ENCODE measurements around the gene PMS2. TPM values are rescaled to one million over a fixed set of nuclear protein-coding genes. Genes with fewer than 3 reads are reported as not detected.

Gene PMS2
- total RNA-seq, 1 experiment from 2014 or later, result 17.1 TPM

DNA sequence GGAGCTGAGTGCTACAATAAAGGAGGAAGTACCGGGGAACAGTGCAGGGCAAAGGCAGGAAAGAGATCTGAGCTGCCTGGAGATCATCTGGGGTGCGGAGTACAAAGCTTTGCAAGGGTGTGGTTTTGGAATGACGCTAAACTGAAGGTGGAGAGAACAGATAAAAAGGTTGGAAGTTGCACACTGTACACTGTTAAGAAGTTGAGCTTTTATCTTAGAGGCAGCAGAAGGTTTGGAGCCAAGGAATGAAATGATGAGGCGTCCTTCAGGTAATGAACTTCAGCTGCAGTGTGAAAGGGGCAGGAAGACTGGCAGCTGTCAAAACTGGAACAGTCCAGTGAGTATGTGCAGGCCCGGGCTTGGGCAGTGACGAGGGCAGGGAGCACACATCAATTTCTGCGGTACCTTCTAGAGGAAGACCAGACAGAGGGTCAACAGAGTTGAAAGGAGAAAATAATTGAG, 15.2 kb upstream of the PMS2 start:
- H3K9me3 Mint-ChIP-seq, result no peaks in the 10 kb centered on the region
- Histone ChIP-seq H3K27ac (ENCODE audit: insufficient read length, low read depth, low read length) (no peak overlapping the region), H3T11ph (ENCODE audit: low read length) (no peak overlapping the region), H3K56ac (ENCODE audit: insufficient read length, low read depth, low read length) (no peak overlapping the region), H3K23me2 (ENCODE audit: insufficient read length, low read depth, low read length, poor library complexity, severe bottlenecking) (no peaks in the 10 kb centered on the region), H4K5ac (ENCODE audit: insufficient read length, low read depth, low read length) (no peak overlapping the region), H3K4ac (ENCODE audit: low read depth, low read length) (no peak overlapping the region), H3K79me2 (ENCODE audit: insufficient read depth, low read length) (no peaks in the 10 kb centered on the region), H3K9me3 (ENCODE audit: control insufficient read depth, low read depth, low read length) (no peaks in the 10 kb centered on the region), H2BK20ac (ENCODE audit: low read depth, low read length, poor library complexity, severe bottlenecking) (no peak overlapping the region), H2AK5ac (ENCODE audit: insufficient read length, low read length) (no peak overlapping the region), H4K8ac (replicated peaks; ENCODE audit: insufficient read length, low read depth, low read length) (no peak overlapping the region), H4K91ac (ENCODE audit: insufficient read length, low read depth, low read length) (no peak overlapping the region), H2AFZ (ENCODE audit: low read length) (no peak overlapping the region), H3K9ac (ENCODE audit: extremely low read depth, insufficient read length, low read length) (no peak overlapping the region), H3K4me2 (ENCODE audit: insufficient read depth, insufficient read length, low read length) (no peak overlapping the region), H3K14ac (ENCODE audit: insufficient read depth, low read length) (no peak overlapping the region), H2BK12ac (ENCODE audit: insufficient read length, low read depth, low read length) (no peak overlapping the region), H2BK120ac (ENCODE audit: low read depth, low read length, poor library complexity, severe bottlenecking) (no peak overlapping the region), H3K4me1 (ENCODE audit: insufficient read depth, low read length) (no peaks in the 10 kb centered on the region), H4K20me1 (ENCODE audit: control insufficient read depth, insufficient read depth, insufficient read length) (no peaks in the 10 kb centered on the region), H2BK5ac (ENCODE audit: insufficient read length, low read length) (no peak overlapping the region), H3K18ac (ENCODE audit: insufficient read length, low read depth, low read length) (no peak overlapping the region), H3K23ac (ENCODE audit: insufficient read length, low read depth, low read length) (no peak overlapping the region), H3K79me1 (ENCODE audit: insufficient read depth, low read depth, low read length, poor library complexity, severe bottlenecking) (no peaks in the 10 kb centered on the region), H2BK15ac (ENCODE audit: low read depth, low read length) (no peak overlapping the region), H3K27me3 (ENCODE audit: insufficient read depth, low read length) (no peaks in the 10 kb centered on the region)
- no peak overlapping the region for H3K4me3 Mint-ChIP-seq
- DNase-seq, result no peak
- no CpG with 5 or more reads among the region's 7 CpGs for WGBS (ENCODE audit: extremely low coverage, insufficient read length, low lambda C conversion rate)
- peaks cover 69 to 99% (median 98%) of the 10 kb centered on the region in 3 experiments for H3K36me3 Mint-ChIP-seq (ENCODE audit: insufficient read depth in 1 of 3, low read depth in 3 of 3)
- peak overlapping the region in 2 of 3 experiments; percentile 19 to 25; a peak in 4 of 7 replicates for H3K27ac Mint-ChIP-seq
- peaks cover 2 to 4% of the 10 kb centered on the region in 2 experiments; a peak in 1 of 4 replicates for H3K4me1 Mint-ChIP-seq
- TF ChIP-seq, protein P1, sequence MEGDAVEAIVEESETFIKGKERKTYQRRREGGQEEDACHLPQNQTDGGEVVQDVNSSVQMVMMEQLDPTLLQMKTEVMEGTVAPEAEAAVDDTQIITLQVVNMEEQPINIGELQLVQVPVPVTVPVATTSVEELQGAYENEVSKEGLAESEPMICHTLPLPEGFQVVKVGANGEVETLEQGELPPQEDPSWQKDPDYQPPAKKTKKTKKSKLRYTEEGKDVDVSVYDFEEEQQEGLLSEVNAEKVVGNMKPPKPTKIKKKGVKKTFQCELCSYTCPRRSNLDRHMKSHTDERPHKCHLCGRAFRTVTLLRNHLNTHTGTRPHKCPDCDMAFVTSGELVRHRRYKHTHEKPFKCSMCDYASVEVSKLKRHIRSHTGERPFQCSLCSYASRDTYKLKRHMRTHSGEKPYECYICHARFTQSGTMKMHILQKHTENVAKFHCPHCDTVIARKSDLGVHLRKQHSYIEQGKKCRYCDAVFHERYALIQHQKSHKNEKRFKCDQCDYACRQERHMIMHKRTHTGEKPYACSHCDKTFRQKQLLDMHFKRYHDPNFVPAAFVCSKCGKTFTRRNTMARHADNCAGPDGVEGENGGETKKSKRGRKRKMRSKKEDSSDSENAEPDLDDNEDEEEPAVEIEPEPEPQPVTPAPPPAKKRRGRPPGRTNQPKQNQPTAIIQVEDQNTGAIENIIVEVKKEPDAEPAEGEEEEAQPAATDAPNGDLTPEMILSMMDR (conservative IDR thresholded peaks at IDR 0.05), result no peak
- no peaks in the 10 kb centered on the region for H3K27me3 Mint-ChIP-seq (ENCODE audit: low read depth)
